H9 (cell line): ENCODE data around the gene RPGR. TPM values are rescaled to one million over a fixed set of nuclear protein-coding genes. Genes with fewer than 3 reads are reported as not detected.

Source experiments
- DNase-seq: peaks from one replicate; pipeline ENCODE4 v3.0.0-alpha.2; 2017
- H2AFZ ChIP-seq: one replicate; pipeline ENCODE4 v1.6.1; 2013; ENCODE audit warnings: mild to moderate bottlenecking, low read length, control low read depth, moderate library complexity
- H2AK5ac ChIP-seq: 2 replicates; pipeline ENCODE4 v1.6.1; 2013; ENCODE audit warnings: low read length, control low read depth, mixed read lengths; ENCODE audit not compliant: insufficient read length
- H2BK120ac ChIP-seq: one replicate; pipeline ENCODE4 v1.6.1; 2013; ENCODE audit warnings: low read depth, mild to moderate bottlenecking, low read length, control low read depth, inconsistent platforms; ENCODE audit not compliant: poor library complexity, severe bottlenecking
- H2BK12ac ChIP-seq: 2 replicates; pipeline ENCODE4 v1.6.1; 2013; ENCODE audit warnings: low read length, control low read depth, mixed read lengths, low read depth; ENCODE audit not compliant: insufficient read length
- H2BK15ac ChIP-seq: 2 replicates; pipeline ENCODE4 v1.6.1; 2013; ENCODE audit warnings: low read depth, low read length, control low read depth
- H2BK20ac ChIP-seq: one replicate; pipeline ENCODE4 v1.6.1; 2013; ENCODE audit warnings: low read depth, mild to moderate bottlenecking, low read length, control low read depth, inconsistent platforms; ENCODE audit not compliant: poor library complexity, severe bottlenecking
- H2BK5ac ChIP-seq: 2 replicates; pipeline ENCODE4 v1.6.1; 2013; ENCODE audit warnings: low read length, control low read depth, mixed read lengths; ENCODE audit not compliant: insufficient read length
- H3K14ac ChIP-seq: 2 replicates; pipeline ENCODE4 v1.6.1; 2013; ENCODE audit warnings: low read length, control low read depth; ENCODE audit not compliant: insufficient read depth
- H3K18ac ChIP-seq: 2 replicates; pipeline ENCODE4 v1.6.1; 2013; ENCODE audit warnings: low read depth, mild to moderate bottlenecking, mixed read lengths, low read length, control low read depth; ENCODE audit not compliant: insufficient read length
- H3K23ac ChIP-seq: 2 replicates; pipeline ENCODE4 v1.6.1; 2013; ENCODE audit warnings: low read length, control low read depth, mixed read lengths, low read depth; ENCODE audit not compliant: insufficient read length
- H3K23me2 ChIP-seq: 2 replicates; pipeline ENCODE4 v1.6.1; 2013; ENCODE audit warnings: low read depth, mild to moderate bottlenecking, mixed read lengths, low read length, control low read depth; ENCODE audit not compliant: insufficient read length, poor library complexity, severe bottlenecking
- H3K27ac ChIP-seq: 2 replicates; pipeline ENCODE4 v1.5.1; 2013; ENCODE audit warnings: low read length, control low read depth, mixed read lengths, low read depth; ENCODE audit not compliant: insufficient read length
- H3K27me3 ChIP-seq: 2 replicates; pipeline ENCODE4 v1.6.1; 2013; ENCODE audit warnings: low read length, control low read depth, inconsistent platforms; ENCODE audit not compliant: insufficient read depth
- H3K4ac ChIP-seq: 2 replicates; pipeline ENCODE4 v1.6.1; 2013; ENCODE audit warnings: low read depth, mild to moderate bottlenecking, control low read depth, inconsistent platforms, low read length, moderate library complexity
- H3K4me1 ChIP-seq: 2 replicates; pipeline ENCODE4 v1.6.1; 2013; ENCODE audit warnings: low read length, control low read depth, inconsistent platforms; ENCODE audit not compliant: insufficient read depth
- H3K4me2 ChIP-seq: 2 replicates; pipeline ENCODE4 v1.6.1; 2013; ENCODE audit warnings: low read length, control low read depth, mixed read lengths; ENCODE audit not compliant: insufficient read length, insufficient read depth
- H3K56ac ChIP-seq: 2 replicates; pipeline ENCODE4 v1.6.1; 2013; ENCODE audit warnings: low read depth, mild to moderate bottlenecking, mixed read lengths, low read length, control low read depth; ENCODE audit not compliant: insufficient read length
- H3K79me1 ChIP-seq: 2 replicates; pipeline ENCODE4 v1.6.1; 2013; ENCODE audit warnings: low read depth, mild to moderate bottlenecking, moderate library complexity, low read length, control low read depth, inconsistent platforms; ENCODE audit not compliant: insufficient read depth, poor library complexity, severe bottlenecking
- H3K79me2 ChIP-seq: 2 replicates; pipeline ENCODE4 v1.6.1; 2013; ENCODE audit warnings: low read length, control low read depth, inconsistent platforms; ENCODE audit not compliant: insufficient read depth
- H3K9ac ChIP-seq: 2 replicates; pipeline ENCODE4 v1.6.1; 2013; ENCODE audit warnings: low read length, control low read depth, mixed read lengths; ENCODE audit not compliant: insufficient read length; ENCODE audit errors: extremely low read depth
- H3K9me3 ChIP-seq: one replicate; pipeline ENCODE4 v1.6.1; 2013; ENCODE audit warnings: low read depth, low read length, inconsistent platforms; ENCODE audit not compliant: control insufficient read depth
- H3T11ph ChIP-seq: one replicate; pipeline ENCODE4 v1.6.1; 2013; ENCODE audit warnings: mild to moderate bottlenecking, low read length, control low read depth, inconsistent platforms
- H4K20me1 ChIP-seq: one replicate; pipeline ENCODE4 v1.6.1; 2013; ENCODE audit not compliant: control insufficient read depth, insufficient read length, insufficient read depth
- H4K5ac ChIP-seq: 2 replicates; pipeline ENCODE4 v1.6.1; 2013; ENCODE audit warnings: low read depth, mild to moderate bottlenecking, mixed read lengths, low read length, control low read depth; ENCODE audit not compliant: insufficient read length
- H4K8ac ChIP-seq: replicated peaks from 2 replicates; pipeline ENCODE4 v1.6.1; 2013; ENCODE audit warnings: low read length, control low read depth, mixed read lengths, low read depth; ENCODE audit not compliant: insufficient read length
- H4K91ac ChIP-seq: 2 replicates; pipeline ENCODE4 v1.6.1; 2013; ENCODE audit warnings: low read depth, mild to moderate bottlenecking, moderate library complexity, mixed read lengths, low read length, control low read depth; ENCODE audit not compliant: insufficient read length
- H3K27ac Mint-ChIP-seq, 3 experiments: 2 replicates in 2 of 3; 3 replicates in 1 of 3; pipeline ENCODE4 v1.8.0; 2020 to 2021; ENCODE audit warnings: mixed read lengths in 3 of 3, mild to moderate bottlenecking in 1 of 3, moderate library complexity in 1 of 3
- H3K27me3 Mint-ChIP-seq: 2 replicates; pipeline ENCODE4 v1.8.0; 2021; ENCODE audit warnings: low read depth, mild to moderate bottlenecking, moderate library complexity, mixed read lengths
- H3K36me3 Mint-ChIP-seq, 3 experiments: 2 replicates in 2 of 3; 3 replicates in 1 of 3; pipeline ENCODE4 v1.8.0; 2020 to 2021; ENCODE audit warnings: low read depth in 3 of 3, mixed read lengths in 3 of 3; ENCODE audit not compliant: insufficient read depth in 1 of 3
- H3K4me1 Mint-ChIP-seq, 2 experiments: 2 replicates each; pipeline ENCODE4 v1.8.0; 2020; ENCODE audit warnings: mixed read lengths in 2 of 2
- H3K4me3 Mint-ChIP-seq, 2 experiments: 2 replicates in 1 of 2; 3 replicates in 1 of 2; pipeline ENCODE4 v1.8.0; 2020 to 2021; ENCODE audit warnings: mild to moderate bottlenecking in 2 of 2, mixed read lengths in 2 of 2, moderate library complexity in 1 of 2
- H3K9me3 Mint-ChIP-seq, 2 experiments: 2 replicates in 1 of 2; 3 replicates in 1 of 2; pipeline ENCODE4 v1.8.0; 2020; ENCODE audit warnings: mild to moderate bottlenecking in 2 of 2, mixed read lengths in 2 of 2, moderate library complexity in 1 of 2
- WGBS: extraction: QIAGEN DNeasy Blood & Tissue Kit; methylation state at CpG from one replicate; pipeline ENCODE4 v1.1.7; 2013; ENCODE audit warnings: missing lambda C conversion rate, low lambda C conversion rate, mixed read lengths; ENCODE audit not compliant: insufficient read length; ENCODE audit errors: extremely low coverage; 5-methylcytosine and 5-hydroxymethylcytosine counted together
- total RNA-seq: library from RNA; stranded (reverse); gene quantifications from 2 replicates; pipeline ENCODE4 v1.2.1, GENCODE V29; 2021
- TF ChIP-seq, protein P1 (sequence below): fragments of 200-600 bp; sonication (generic); conservative IDR thresholded peaks from 3 replicates; pipeline ENCODE4 v1.8.0; 2021; ENCODE audit warnings: antibody characterized with exemption, mild to moderate bottlenecking

Gene RPGR
- total RNA-seq, 1 experiment from 2014 or later, result 7.3 TPM

DNA sequence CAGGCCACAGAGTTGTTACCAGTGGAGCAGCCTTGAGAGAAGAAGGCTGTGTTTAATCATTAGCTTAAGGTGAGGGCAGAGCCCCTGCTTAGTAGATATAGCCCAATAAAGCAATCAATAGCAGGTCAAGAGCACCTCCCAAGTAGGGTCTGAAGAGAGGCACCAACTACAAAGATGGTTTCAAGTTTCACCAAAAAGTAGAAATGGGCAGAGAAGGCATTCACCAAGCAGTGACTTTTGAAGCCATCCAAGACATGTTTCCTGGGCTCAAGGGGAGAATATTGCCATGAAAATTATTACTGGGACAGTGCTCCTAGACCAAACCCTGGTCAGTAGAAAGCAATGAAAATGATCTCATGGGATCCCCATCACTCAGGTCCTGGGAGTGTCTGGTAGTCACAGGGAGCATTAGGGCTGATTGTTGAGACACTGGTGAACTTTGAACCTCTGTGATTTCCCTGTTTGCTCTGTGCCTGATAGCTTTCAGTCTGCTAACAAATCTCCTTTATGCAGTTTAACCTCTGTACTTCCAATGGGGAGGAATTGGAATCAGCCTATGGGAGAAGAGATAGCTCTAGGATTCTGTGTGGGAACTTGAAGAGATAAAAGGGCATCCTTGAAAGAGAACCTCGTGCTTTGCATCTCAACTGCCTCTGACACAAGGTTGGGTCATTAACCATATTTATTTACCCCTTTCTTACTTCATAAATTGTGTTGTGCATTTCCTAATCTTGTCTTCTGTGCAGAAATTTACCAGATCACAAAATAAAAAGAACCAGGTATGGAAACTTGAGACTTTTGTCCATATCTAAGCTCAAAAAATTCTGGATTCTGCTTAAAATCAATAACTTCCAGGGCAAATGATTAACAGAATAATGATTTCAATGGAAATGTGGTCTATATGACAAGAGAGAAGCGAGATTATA is 15.8 kb upstream of the RPGR start:
- H3K4me1 Mint-ChIP-seq, result peaks cover 0 to 4% of the 10 kb centered on the region in 2 experiments; a peak in 1 of 4 replicates

More for the DNA sequence above, 15.8 kb upstream of the RPGR start:
- TF ChIP-seq, protein P1, sequence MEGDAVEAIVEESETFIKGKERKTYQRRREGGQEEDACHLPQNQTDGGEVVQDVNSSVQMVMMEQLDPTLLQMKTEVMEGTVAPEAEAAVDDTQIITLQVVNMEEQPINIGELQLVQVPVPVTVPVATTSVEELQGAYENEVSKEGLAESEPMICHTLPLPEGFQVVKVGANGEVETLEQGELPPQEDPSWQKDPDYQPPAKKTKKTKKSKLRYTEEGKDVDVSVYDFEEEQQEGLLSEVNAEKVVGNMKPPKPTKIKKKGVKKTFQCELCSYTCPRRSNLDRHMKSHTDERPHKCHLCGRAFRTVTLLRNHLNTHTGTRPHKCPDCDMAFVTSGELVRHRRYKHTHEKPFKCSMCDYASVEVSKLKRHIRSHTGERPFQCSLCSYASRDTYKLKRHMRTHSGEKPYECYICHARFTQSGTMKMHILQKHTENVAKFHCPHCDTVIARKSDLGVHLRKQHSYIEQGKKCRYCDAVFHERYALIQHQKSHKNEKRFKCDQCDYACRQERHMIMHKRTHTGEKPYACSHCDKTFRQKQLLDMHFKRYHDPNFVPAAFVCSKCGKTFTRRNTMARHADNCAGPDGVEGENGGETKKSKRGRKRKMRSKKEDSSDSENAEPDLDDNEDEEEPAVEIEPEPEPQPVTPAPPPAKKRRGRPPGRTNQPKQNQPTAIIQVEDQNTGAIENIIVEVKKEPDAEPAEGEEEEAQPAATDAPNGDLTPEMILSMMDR, result no peak
- no peak overlapping the region for H3K27ac ChIP-seq
- H3K27me3 Mint-ChIP-seq, result no peaks in the 10 kb centered on the region
- no peaks in the 10 kb centered on the region for H4K20me1 ChIP-seq
- no peaks in the 10 kb centered on the region for H3K4me1 ChIP-seq
- no peak overlapping the region for H3K56ac ChIP-seq
- H3K4ac ChIP-seq, result no peak overlapping the region
- H3K23me2 ChIP-seq, result no peaks in the 10 kb centered on the region
- no peak for DNase-seq
- H3K9me3 Mint-ChIP-seq, result peaks cover 56 to 60% of the 10 kb centered on the region in 2 experiments
- no peak overlapping the region for H2BK5ac ChIP-seq
- no peak overlapping the region for H3K14ac ChIP-seq
- no peak overlapping the region for H2BK120ac ChIP-seq
- no peak overlapping the region for H3K9ac ChIP-seq
- H2BK20ac ChIP-seq, result no peak overlapping the region
- no peak overlapping the region for H4K91ac ChIP-seq
- no peak overlapping the region for H3K18ac ChIP-seq
- H2AFZ ChIP-seq, result no peak overlapping the region
- H3K36me3 Mint-ChIP-seq, result peaks cover 0 to 1% (median 0%) of the 10 kb centered on the region in 3 experiments; a peak in 1 of 7 replicates
- H3K4me3 Mint-ChIP-seq, result no peak overlapping the region
- no CpG with 5 or more reads among the region's 2 CpGs for WGBS
- no peaks in the 10 kb centered on the region for H3K27me3 ChIP-seq
- no peak overlapping the region for H2BK12ac ChIP-seq
- no peak overlapping the region for H4K8ac ChIP-seq
- H3K9me3 ChIP-seq, result no peaks in the 10 kb centered on the region
- no peak overlapping the region for H2BK15ac ChIP-seq
- no peak overlapping the region for H3K23ac ChIP-seq
- no peaks in the 10 kb centered on the region for H3K79me1 ChIP-seq
- no peak overlapping the region for H3K4me2 ChIP-seq
- no peaks in the 10 kb centered on the region for H3K79me2 ChIP-seq
- H3K27ac Mint-ChIP-seq, result no peak overlapping the region
- no peak overlapping the region for H4K5ac ChIP-seq
- H2AK5ac ChIP-seq, result no peak overlapping the region
- no peak overlapping the region for H3T11ph ChIP-seq
